GM21717 (cell line): ENCODE data around the gene SLC22A17.

Experiments
- ATAC-seq: cut with Tn5 transposase; IDR thresholded peaks from one replicate; pipeline ENCODE4 v1.9.1; 2021; ENCODE audit warnings: mild to moderate bottlenecking, moderate library complexity; ENCODE audit not compliant: unreplicated experiment

Gene SLC22A17

GRCh38 chr14:23308721-23309445, 43.8 kb downstream of the SLC22A17 start:
- ATAC-seq: no peak

GRCh38 chr14:23307687-23308644, 44.7 kb downstream of the SLC22A17 start:
- no peak for ATAC-seq

- ATAC-seq: no peak
These were observed 45.5 kb downstream of the SLC22A17 start for GRCh38 chr14:23307146-23307530.

GRCh38 chr14:23306412-23307145, 46.1 kb downstream of the SLC22A17 start, which contains the start of gene BCL2L2:
Gene BCL2L2, plus strand, starts transcription at chr14:23306833. Its CDS starts 935 bp downstream, at chr14:23307768.
- ATAC-seq: no peak

- peak; percentile 27 for ATAC-seq
These were observed 50.1 kb downstream of the SLC22A17 start, which contains the start of gene PPP1R3E for GRCh38 chr14:23302290-23303225. Gene PPP1R3E, minus strand, starts transcription at chr14:23302859. Its CDS starts 283 bp downstream, at chr14:23302576.

GRCh38 chr14:23301969-23302289, 50.8 kb downstream of the SLC22A17 start:
- ATAC-seq: peak; percentile 13

GRCh38 chr14:23301288-23301968, 51.3 kb downstream of the SLC22A17 start:
- ATAC-seq: peak; percentile 80

- no peak for ATAC-seq
These were observed 51.9 kb downstream of the SLC22A17 start for GRCh38 chr14:23300687-23301223.

- ATAC-seq: no peak
These were observed 52.6 kb downstream of the SLC22A17 start for GRCh38 chr14:23299986-23300686.

- no peak for ATAC-seq
These were observed 53.3 kb downstream of the SLC22A17 start for GRCh38 chr14:23299211-23299957.

- ATAC-seq: no peak
These were observed 54.9 kb downstream of the SLC22A17 start for GRCh38 chr14:23297611-23298277.

- no peak for ATAC-seq
These were observed 55.6 kb downstream of the SLC22A17 start for GRCh38 chr14:23297096-23297495.
